Activated CD8-positive, alpha-beta T cell treated with anti-CD3 and anti-CD28 coated beads for 36 hours (primary cell): ENCODE data around the gene NCOR2. TPM values are rescaled to one million over a fixed set of nuclear protein-coding genes. Genes with fewer than 3 reads are reported as not detected.

Experiments used
- ATAC-seq: fragments of 200-7000 bp; cut with Tn5 transposase; one replicate; pipeline ENCODE4 v1.10.0; 2021; ENCODE audit warnings: mild to moderate bottlenecking, moderate library complexity
- CTCF ChIA-PET: fragments of 350-600 bp; sonication (Branson Sonifier 250); formaldehyde crosslinking; loops from one replicate; lab custom pipeline; 2021; ENCODE audit warnings: antibody characterized with exemption; lab: Charles Lee
- POLR2A ChIA-PET: fragments of 350-600 bp; sonication (Branson Sonifier 250); formaldehyde crosslinking; loops from one replicate; lab custom pipeline; 2021; ENCODE audit warnings: antibody characterized with exemption; lab: Charles Lee
- DNase-seq: peaks from one replicate; pipeline ENCODE4 v3.0.0-alpha.2; 2020
- H3K27ac Mint-ChIP-seq: one replicate; pipeline ENCODE4 v1.8.0; 2021; ENCODE audit warnings: mild to moderate bottlenecking, mixed read lengths
- H3K27me3 Mint-ChIP-seq: one replicate; pipeline ENCODE4 v1.8.0; 2021; ENCODE audit warnings: mixed read lengths
- H3K36me3 Mint-ChIP-seq: one replicate; pipeline ENCODE4 v1.8.0; 2021; ENCODE audit warnings: low read depth, mixed read lengths
- H3K4me1 Mint-ChIP-seq: one replicate; pipeline ENCODE4 v1.8.0; 2021; ENCODE audit warnings: low read depth, mixed read lengths
- H3K4me3 Mint-ChIP-seq: one replicate; pipeline ENCODE4 v1.8.0; 2021; ENCODE audit warnings: mild to moderate bottlenecking, moderate library complexity, mixed read lengths
- H3K9me3 Mint-ChIP-seq: one replicate; pipeline ENCODE4 v1.8.0; 2021; ENCODE audit warnings: mixed read lengths
- intact Hi-C: fragments of 100-400 bp; cut with micrococcal nuclease; formaldehyde crosslinking; loops from one replicate; pipeline ENCODE4 v1.10.0; 2022
- total RNA-seq, 2 experiments: library from RNA; stranded (reverse); gene quantifications; one replicate each; pipeline ENCODE4 v1.2.3, GENCODE V29; 2021
- TF ChIP-seq, protein P1 (sequence below): fragments of 200-600 bp; IDR thresholded peaks from one replicate; pipeline ENCODE4 v1.8.0; 2022; ENCODE audit warnings: antibody characterized with exemption, mild to moderate bottlenecking

Gene NCOR2
- total RNA-seq, 2 experiments from 2014 or later = 105 to 110 TPM

DNA sequence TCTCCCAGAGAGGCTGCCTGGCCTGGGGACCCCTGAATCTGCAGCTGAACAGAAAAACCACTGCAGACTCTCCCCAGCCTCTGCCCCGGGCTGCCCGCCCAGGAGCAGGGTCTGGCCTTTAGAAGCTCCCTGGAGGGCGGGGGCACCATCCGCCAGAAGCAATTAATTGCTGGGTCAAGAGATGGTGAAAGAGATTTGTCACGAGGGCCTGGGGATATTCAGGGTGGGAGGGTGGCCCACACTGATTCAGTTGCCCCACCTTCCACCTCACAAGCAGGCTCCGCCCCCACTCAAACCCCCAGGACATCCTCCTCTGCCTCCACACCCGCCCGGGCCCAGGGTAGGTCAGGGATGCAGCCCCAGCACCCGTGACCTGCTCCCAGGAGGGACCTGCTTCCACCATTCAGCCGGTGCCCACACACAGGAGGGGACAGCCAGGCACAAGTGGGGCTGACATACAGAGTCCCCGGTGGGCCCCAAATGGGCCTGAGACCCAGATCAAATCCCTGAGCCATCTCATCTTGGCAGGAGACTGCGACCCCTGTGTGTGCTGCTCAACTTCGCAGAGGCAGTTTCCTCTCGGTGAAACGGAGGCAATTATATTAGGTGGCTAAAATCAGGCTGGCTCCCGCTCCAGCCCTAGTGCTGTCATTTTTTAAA, 23.0 kb downstream of the NCOR2 start:
- peaks cover 66% of the 10 kb centered on the region for H3K4me1 Mint-ChIP-seq
- intact Hi-C loops = loop anchor here (10.0 kb wide), 1 partner anchor 90 kb away; no protein-coding TSS in a partner anchor
- H3K27ac Mint-ChIP-seq = no peak overlapping the region
- TF ChIP-seq, protein P1, sequence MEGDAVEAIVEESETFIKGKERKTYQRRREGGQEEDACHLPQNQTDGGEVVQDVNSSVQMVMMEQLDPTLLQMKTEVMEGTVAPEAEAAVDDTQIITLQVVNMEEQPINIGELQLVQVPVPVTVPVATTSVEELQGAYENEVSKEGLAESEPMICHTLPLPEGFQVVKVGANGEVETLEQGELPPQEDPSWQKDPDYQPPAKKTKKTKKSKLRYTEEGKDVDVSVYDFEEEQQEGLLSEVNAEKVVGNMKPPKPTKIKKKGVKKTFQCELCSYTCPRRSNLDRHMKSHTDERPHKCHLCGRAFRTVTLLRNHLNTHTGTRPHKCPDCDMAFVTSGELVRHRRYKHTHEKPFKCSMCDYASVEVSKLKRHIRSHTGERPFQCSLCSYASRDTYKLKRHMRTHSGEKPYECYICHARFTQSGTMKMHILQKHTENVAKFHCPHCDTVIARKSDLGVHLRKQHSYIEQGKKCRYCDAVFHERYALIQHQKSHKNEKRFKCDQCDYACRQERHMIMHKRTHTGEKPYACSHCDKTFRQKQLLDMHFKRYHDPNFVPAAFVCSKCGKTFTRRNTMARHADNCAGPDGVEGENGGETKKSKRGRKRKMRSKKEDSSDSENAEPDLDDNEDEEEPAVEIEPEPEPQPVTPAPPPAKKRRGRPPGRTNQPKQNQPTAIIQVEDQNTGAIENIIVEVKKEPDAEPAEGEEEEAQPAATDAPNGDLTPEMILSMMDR = no peak
- peaks cover 6% of the 10 kb centered on the region for H3K36me3 Mint-ChIP-seq
- CTCF ChIA-PET = no interaction called here
- no peak for DNase-seq
- ATAC-seq = no peak
- H3K9me3 Mint-ChIP-seq = no peaks in the 10 kb centered on the region
- no peak overlapping the region for H3K4me3 Mint-ChIP-seq
- POLR2A ChIA-PET = interaction anchor here (2.1 kb wide), 1 partner anchor 91 kb away, joined by 6 read pairs; no protein-coding TSS in a partner anchor
- no peaks in the 10 kb centered on the region for H3K27me3 Mint-ChIP-seq

DNA sequence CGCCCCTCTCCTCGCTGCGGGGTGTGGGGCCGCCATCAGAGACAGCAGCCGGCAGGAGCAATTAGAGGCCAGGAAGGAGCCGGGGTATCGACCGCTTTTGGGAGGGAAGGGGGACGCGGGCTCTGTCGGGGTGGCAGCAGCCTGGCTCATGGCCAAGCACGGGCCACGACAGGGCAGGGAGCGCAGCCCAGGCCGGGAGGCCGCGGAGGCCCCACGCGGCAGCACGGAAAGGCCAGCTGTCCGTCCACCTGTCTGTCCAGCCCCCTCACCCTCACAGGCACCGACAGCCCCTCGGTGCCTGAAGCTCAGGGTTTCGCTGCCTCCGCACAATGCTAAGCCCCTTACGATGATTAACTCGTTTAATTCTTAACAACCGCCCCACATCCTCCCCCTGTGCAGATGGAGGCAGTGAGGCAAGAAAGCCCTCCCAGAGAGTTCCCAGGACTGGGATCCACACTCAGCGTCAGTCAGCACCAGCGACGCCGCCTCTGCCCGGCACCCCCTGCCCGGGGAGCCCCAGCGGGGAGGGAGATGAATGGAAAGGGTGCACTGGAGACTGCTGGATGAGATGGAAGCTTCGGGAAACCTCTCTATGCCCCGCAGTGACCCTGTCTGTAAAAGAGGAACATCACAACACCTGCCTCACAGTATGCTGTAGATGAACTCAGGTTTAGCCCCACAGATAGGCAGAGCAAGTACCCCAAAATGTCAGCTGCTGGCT, 23.7 kb downstream of the NCOR2 start:
- Mint-ChIP-seq H3K36me3 (peaks cover 5% of the 10 kb centered on the region), H3K9me3 (no peaks in the 10 kb centered on the region), H3K4me3 (no peak overlapping the region), H3K27ac (no peak overlapping the region), H3K27me3 (no peaks in the 10 kb centered on the region), H3K4me1 (peaks cover 62% of the 10 kb centered on the region)
- TF ChIP-seq, protein P1 = no peak
- intact Hi-C loops = loop anchor here (10.0 kb wide), 1 partner anchor 89 kb away; no protein-coding TSS in a partner anchor
- DNase-seq (no peak), ATAC-seq (no peak)
- CTCF ChIA-PET = no interaction called here
- POLR2A ChIA-PET = interaction anchor here (0.7 kb wide), 1 partner anchor 19 kb away, joined by 3 read pairs; no protein-coding TSS in a partner anchor

DNA sequence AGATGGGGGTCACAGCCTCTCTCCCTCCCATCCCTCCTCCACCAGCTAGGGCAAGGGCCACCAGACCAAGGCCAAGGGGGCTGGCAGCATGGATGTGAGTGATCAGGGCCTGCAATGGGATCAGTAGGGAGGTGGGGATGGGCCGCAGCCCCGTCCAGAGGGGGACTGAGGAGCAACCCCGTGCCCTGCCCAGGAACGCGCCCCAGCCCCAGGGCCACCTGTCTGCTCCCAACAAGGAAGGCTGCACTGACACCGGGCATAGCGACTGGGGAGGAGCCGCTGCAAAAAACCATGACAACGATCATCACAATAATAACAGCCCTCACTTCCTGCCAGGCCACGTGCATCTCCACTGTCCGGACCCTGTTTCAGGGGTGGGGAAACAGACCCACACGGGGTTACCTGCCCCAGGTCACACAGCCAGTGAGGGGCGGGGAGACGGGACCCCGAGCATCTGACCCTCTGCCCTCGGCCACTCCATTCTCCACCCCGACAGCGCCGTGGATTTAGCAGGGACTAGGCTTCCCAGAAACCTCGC, 24.3 kb downstream of the NCOR2 start:
- TF ChIP-seq, protein P1 = no peak
- Mint-ChIP-seq H3K9me3 (no peaks in the 10 kb centered on the region), H3K27me3 (no peaks in the 10 kb centered on the region), H3K27ac (no peak overlapping the region), H3K4me3 (no peak overlapping the region), H3K36me3 (peaks cover 2% of the 10 kb centered on the region), H3K4me1 (peaks cover 65% of the 10 kb centered on the region)
- CTCF ChIA-PET = no interaction called here
- intact Hi-C loops = loop anchor here (10.0 kb wide), 1 partner anchor 88 kb away; no protein-coding TSS in a partner anchor
- POLR2A ChIA-PET = interaction anchor here (0.7 kb wide), 1 partner anchor 20 kb away, joined by 3 read pairs; no protein-coding TSS in a partner anchor
- DNase-seq = peak; percentile 23
- no peak for ATAC-seq

DNA sequence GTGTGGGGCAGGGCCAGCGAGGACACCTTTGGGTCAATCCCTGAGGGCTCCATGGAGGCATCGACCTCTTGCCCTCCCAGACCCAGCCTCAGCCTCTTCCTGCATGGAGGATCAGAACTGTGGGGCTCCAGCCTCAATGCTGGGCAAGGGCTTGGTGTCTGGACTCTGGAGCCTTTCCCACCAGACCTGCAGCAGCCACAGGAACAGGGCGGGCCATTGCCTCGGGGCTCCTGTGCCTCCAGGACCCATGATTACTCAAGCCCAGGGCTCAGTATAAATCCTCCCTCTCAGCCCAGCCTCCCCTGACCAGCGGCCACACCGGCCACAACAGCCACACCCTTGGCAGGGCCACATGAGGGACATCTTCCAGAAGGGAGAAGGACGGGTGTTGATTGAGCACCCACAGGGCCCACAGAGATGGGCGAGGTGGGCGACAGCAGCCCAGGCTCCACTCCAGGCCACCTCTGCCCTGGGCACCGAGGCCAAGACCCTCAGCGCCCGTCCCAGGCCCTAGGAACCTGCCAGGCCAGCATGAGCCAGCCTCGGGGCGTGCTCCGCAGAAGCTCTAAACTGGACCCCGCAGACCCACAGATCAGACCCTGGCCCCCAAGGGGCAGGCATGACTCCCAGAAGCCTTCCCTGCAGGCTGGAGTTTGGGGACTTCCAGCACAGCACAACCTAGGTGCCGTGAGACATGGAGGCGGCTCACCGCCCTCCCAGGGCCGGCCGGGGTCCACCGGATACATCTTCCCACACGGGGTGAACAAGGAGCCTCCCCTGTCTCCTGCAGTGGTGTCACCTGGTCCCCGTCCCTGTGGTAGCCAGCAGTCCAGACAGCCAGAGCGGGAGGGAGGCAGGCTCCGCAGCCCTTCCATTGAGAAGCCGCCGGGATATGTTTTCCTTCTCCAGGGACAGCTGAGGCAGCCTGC, 25.1 kb downstream of the NCOR2 start:
- Mint-ChIP-seq H3K36me3 (no peaks in the 10 kb centered on the region), H3K4me1 (peaks cover 62% of the 10 kb centered on the region), H3K9me3 (no peaks in the 10 kb centered on the region), H3K27me3 (no peaks in the 10 kb centered on the region), H3K27ac (no peak overlapping the region), H3K4me3 (no peak overlapping the region)
- TF ChIP-seq, protein P1 = no peak
- intact Hi-C loops = loop anchor here (10.0 kb wide), 1 partner anchor 87 kb away; no protein-coding TSS in a partner anchor
- ChIA-PET POLR2A (no interaction called here), CTCF (no interaction called here)
- no peak for ATAC-seq
- no peak for DNase-seq
